COR-L47 (cell line): Measurements from ENCODE around the gene SLC25A23.

Experiments used
- DNase-seq: peaks from one replicate; lab custom pipeline; 2025; lab: John Stamatoyannopoulos, UW

The SLC25A23 gene

GRCh38 chr19:6424939-6425731 lies 34.5 kb downstream of the SLC25A23 start:
- peak; percentile 100 for DNase-seq

GRCh38 chr19:6424195-6424938 lies 35.2 kb downstream of the SLC25A23 start, which contains the start of gene KHSRP:
Gene KHSRP (minus strand): TSS chr19:6424811. CDS start chr19:6424701, 110 bp downstream.
- no peak for DNase-seq

DNA sequence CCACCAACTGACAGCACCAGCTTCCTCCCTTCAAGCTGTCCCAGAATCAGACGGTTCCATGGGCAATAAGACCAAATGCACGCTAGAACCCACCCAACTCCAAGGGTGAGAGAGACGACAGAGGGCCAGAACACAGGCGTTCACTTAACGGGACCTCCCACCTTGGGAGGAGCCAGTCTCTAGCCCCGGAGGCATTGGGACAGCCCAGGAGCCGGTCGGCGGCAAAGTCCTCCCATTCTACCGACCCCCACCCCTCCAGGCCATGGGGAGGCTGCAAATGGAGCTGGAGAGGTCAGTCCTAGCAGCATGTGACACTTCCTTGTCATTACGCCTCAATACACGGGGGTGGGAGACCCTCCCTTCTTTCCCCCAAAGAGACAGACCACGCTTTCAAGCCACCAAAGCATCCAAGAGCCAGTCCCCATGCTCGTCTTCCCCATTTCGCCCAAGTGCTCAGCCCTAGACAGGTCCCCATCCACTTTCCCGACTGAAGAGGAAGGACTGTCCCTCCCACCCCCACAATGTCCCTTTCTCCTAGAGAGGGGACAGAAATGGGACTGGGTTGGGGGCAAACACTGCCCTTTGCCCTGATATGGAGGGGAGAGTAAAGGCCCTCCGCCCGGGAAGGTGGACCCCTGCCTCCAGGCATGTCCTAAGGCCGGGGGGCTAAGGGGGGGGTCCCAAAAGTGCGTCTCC lies 35.9 kb downstream of the SLC25A23 start:
- DNase-seq: no peak

GRCh38 chr19:6421075-6422014 lies 38.2 kb downstream of the SLC25A23 start:
- DNase-seq: no peak

GRCh38 chr19:6418562-6418932 lies 41.0 kb downstream of the SLC25A23 start:
- no peak for DNase-seq

- DNase-seq: no peak
Measured at GRCh38 chr19:6417713-6418561, 41.7 kb downstream of the SLC25A23 start.

DNA sequence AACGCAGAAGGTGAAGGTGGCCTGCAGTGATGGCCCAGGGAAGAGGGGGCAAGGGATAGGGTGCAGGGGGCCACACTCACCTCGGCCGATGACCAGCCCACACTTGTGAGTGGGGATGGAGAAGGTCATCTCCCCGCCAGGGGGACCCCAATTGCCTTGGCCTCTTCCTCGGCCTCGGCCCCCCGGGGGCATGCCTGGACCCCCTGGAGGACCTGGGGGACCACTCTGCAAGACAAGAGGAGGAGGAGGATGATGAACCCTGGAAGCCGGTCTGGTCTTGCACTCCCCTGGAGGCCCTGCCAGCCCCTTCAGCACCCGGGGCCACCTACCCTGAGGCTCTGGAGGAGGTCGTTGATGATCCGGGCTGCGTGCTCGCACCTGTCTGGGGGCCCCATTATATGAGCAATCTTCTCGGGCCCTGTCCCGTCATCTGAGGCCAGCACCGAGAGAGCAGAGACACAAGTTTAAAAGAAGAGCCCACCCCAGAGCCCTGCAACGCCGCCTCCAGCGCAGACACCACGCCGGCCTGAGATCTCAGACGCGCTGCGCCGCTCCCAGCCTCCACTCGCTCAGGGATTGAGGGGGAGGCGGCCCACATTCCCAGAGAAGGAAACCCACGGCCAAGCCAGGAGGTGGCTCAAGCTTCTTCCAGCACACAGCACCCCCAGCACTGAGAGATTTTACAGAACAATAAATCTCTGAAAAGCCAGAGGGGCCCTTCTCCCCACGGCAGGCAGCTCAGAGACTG lies 42.8 kb downstream of the SLC25A23 start:
- DNase-seq: no peak

- DNase-seq: no peak
Measured at GRCh38 chr19:6415591-6416190, 43.9 kb downstream of the SLC25A23 start.

DNA sequence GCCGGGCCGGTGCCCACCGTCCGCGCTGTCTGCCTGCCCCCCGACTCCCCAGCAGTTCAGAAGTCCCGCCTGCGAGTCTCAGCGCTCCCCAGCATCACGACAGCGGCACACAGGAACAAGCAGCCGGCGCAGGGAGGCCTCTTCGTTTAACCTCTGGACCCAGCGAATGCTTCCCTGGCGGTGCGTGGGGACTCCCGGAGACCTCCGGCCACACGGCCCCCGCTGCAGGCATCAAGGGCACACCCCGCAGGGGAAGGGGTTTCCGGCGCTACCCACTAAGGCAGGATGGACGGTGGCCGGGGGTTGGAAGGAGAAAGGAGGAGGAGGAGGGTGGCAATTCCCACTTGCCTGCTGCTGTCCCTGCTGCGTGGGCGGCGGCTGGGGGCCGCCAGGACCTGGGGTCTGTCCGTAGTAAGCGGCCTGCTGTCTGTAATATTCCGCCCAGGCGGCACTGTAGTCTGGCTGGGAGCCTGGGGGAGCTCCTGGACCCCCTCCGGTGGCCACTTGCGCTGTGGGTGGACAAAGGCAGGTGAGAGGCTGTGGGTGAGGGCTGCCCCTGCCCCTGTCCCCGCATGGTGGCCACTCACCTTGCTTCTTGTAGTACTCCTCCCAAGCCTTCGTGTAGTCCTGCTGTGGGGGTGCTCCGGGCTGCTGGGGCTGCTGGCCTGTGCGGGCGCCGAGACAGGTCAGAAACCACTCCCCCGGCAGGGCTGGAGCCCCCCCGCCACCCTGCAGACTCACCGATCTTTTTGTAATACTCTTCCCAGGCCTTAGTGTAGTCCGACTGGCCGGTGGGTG lies 44.6 kb downstream of the SLC25A23 start:
- DNase-seq: no peak

GRCh38 chr19:6413721-6414643 lies 45.6 kb downstream of the SLC25A23 start:
- DNase-seq: no peak

DNA sequence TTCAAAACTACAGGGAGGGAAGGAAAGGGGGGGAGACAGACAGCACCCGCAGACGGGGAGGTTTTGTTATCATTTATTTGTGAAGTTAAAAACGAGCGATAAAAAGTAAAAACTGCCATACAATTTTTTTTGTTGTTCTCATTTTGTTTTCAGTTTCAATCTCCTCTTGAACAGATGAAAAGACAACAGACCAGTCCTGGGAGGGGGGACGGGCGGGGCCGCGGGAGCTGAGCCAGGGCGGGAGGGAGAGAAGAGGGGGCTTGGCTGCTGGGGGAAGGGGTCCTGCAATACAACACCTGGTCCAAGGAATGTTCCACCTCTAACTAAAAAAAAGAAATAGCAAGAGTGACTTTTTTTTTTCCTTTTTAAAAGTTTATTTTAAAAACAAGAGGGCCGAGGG lies 46.3 kb downstream of the SLC25A23 start:
- DNase-seq: no peak

GRCh38 chr19:6412447-6413091 lies 47.0 kb downstream of the SLC25A23 start:
- DNase-seq: peak; percentile 12

DNA sequence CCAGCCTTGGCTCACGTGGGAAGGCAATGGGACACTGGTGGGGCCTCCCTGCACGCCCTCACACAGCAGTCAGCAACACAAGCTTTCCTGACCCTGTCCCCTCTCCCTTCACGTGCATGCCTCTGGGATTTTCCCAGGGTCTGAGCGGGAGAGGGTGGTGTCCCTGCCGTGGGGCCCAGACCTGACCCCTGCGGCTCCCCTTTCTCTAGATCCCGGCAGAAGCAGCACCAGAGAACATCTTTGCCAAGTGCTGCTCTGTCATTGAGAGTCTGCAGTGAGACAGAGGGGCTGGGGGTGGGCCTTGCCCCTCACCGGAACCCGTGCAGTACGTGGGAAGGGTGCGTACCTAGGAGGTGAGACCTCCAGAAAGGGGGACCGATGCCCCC lies 47.5 kb downstream of the SLC25A23 start:
- no peak for DNase-seq

DNA sequence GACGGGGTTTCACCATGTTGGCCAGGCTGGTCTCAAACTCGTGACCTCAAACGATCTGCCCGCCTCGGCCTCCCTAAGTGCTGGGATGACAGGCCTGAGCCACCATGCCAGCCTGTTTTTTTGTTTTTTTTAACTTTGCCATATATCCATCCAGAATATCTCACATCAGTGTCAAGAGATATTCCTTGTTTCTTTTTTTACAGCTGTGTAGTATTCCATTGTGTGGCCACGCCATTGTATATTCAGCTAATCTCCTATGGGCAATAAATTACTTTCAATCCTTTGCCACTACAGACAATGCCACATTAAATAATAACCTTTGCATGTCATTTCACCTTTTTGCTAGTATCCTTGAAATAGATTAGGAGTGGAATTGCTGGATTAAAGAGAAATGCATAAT lies 50.2 kb downstream of the SLC25A23 start:
- no peak for DNase-seq

- no peak for DNase-seq
Measured at GRCh38 chr19:6406401-6406800, 53.2 kb downstream of the SLC25A23 start.

DNA sequence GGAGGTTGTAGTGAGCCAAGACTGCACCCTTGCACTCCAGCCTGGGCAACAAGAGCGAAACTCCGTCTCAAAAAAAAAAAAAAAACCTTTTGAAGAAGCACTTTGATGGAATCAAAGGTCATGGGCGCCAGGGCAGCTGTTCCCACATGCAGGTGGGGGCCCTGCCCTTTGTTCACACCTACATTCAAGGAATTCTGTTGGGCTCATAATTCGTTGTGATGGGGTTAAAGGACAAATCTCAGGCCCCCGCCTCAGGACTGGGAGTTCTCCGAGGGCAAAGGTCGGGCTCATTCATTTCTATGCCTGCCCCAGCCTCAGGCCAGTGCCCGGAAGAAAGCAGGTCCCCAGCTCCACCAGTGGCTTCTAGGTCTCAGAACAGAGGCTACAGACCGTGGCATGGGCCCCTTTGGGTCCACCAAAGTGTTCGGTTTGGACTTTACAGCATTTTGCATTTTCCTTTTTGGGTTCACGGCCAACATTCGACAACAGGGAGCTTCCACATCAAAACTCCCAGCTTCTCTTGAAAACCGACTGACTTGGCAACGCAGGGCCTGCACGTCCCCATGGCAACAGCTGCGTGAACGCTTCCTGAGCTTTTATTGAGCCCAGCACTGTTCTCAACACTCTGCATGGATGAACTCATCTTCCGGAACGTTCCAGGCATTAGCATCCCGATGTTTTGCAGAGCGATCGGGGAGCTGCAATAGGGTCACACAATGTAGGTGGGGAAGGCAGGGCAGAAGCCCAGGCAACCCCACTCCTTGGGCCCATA lies 56.6 kb downstream of the SLC25A23 start:
- DNase-seq: peak; percentile 21
